Colonic mucosa (tissue), 4 donors: ENCODE data around the gene DZIP1L. TPM values are rescaled to one million over a fixed set of nuclear protein-coding genes. Genes with fewer than 3 reads are reported as not detected.

Source experiments
- DNase-seq: peaks from one replicate; pipeline ENCODE4 v3.0.0-alpha.2; 2020
- H3K27ac ChIP-seq: fragments of 200-600 bp; one replicate; pipeline ENCODE4 v1.8.0; 2021
- H3K27me3 ChIP-seq: fragments of 200-600 bp; one replicate; pipeline ENCODE4 v1.8.0; 2021
- H3K36me3 ChIP-seq: fragments of 200-600 bp; one replicate; pipeline ENCODE4 v1.8.0; 2021
- H3K4me1 ChIP-seq: fragments of 200-600 bp; one replicate; pipeline ENCODE4 v1.8.0; 2021; ENCODE audit warnings: mild to moderate bottlenecking
- H3K4me3 ChIP-seq: fragments of 200-600 bp; one replicate; pipeline ENCODE4 v1.8.0; 2021
- H3K9ac ChIP-seq, 2 donors: one replicate each; pipeline ENCODE4 v1.7.0; 2013; ENCODE audit warnings: control low read depth in 2 of 2, low read depth in 2 of 2, low read length in 2 of 2
- H3K9me3 ChIP-seq: fragments of 200-600 bp; one replicate; pipeline ENCODE4 v1.8.0; 2021
- CTCF ChIP-seq: fragments of 200-600 bp; IDR thresholded peaks from one replicate; pipeline ENCODE4 v1.8.0; 2022; ENCODE audit warnings: antibody characterized with exemption, mild to moderate bottlenecking
- intact Hi-C: fragments of 100-400 bp; cut with DNase I; formaldehyde crosslinking; loops from one replicate; pipeline ENCODE4 v1.14.1; 2022
- total RNA-seq, 2 donors: library from RNA; stranded (reverse); fragmentation: NEBNext Ultra II Directional in 1 of 2; extraction: Animal tissue kit (Norgen Biotek cat#: 25700) in 1 of 2; gene quantifications; one replicate each; pipeline ENCODE4 v1.2.1, GENCODE V29; 2021
- donor health status: healthy.
- donor health status: DM: no; HTN: no; CAD: no.
- donor health status: DM: no; HTN: no; CAD: no.

Gene DZIP1L
- total RNA-seq, 2 donors from 2014 or later: 0.69 to 0.89 TPM

DNA sequence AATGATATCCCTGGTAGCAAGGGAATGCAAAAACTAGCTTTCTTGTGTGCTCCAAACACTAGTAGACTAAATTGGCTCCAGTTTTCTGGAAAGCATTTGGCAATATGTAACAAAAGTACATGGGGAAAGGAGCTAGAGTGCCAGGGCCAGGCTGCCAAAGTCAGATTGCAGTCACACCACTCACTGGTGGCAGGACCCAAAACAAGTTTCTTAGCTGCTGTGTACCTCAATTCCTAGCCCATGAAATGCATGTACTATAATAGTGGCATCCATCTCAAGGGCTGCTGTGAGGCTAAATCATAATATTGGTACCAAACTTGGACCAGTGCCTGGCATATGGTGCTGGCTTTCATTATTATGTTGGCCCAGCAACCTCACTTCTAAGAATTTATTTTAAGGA, 56.1 kb downstream of the DZIP1L start:
- Histone ChIP-seq H3K4me1 (no peaks in the 10 kb centered on the region), H3K9me3 (no peaks in the 10 kb centered on the region), H3K36me3 (no peaks in the 10 kb centered on the region), H3K4me3 (no peak overlapping the region), H3K27me3 (no peaks in the 10 kb centered on the region), H3K27ac (no peak overlapping the region), H3K9ac (no peak overlapping the region)
- TF ChIP-seq CTCF: no peak
- no peak for DNase-seq
- intact Hi-C loops: loop anchor here (10.0 kb wide), 1 partner anchor 954 kb away; no protein-coding TSS in a partner anchor

DNA sequence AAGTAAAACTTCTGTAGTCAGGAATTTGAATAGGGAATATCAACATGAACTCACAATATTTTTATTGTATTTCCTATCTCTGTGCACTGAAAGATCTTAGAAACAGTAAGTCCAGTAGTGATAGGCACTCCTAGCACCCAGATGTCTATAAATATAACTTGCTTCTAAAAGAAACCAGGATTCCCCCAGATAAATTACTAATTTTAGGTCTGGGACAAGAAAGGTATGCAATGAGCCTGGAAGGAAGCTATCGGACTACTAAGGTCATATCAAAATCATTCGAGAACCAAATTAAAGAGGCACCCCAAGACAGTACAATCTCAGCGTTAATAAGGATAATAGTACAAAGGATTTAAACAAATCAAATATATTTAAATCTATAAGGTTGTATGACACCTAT, 58.0 kb downstream of the DZIP1L start:
- Histone ChIP-seq H3K27me3 (no peaks in the 10 kb centered on the region), H3K27ac (no peak overlapping the region), H3K4me3 (no peak overlapping the region), H3K36me3 (no peaks in the 10 kb centered on the region), H3K4me1 (no peaks in the 10 kb centered on the region), H3K9me3 (no peaks in the 10 kb centered on the region), H3K9ac (no peak overlapping the region)
- no peak for DNase-seq
- no peak for TF ChIP-seq CTCF
- intact Hi-C loops: loop anchor here (10.0 kb wide), 1 partner anchor 953 kb away; no protein-coding TSS in a partner anchor

- Histone ChIP-seq H3K36me3 (no peaks in the 10 kb centered on the region), H3K4me3 (no peak overlapping the region), H3K9me3 (no peaks in the 10 kb centered on the region), H3K9ac (no peak overlapping the region), H3K27me3 (no peaks in the 10 kb centered on the region), H3K27ac (no peak overlapping the region), H3K4me1 (no peaks in the 10 kb centered on the region)
- intact Hi-C loops: loop anchor here (10.0 kb wide), 1 partner anchor 949 kb away; no protein-coding TSS in a partner anchor
- TF ChIP-seq CTCF: no peak
- no peak for DNase-seq
Measured at GRCh38 chr3:138054057-138054456, 61.4 kb downstream of the DZIP1L start.

DNA sequence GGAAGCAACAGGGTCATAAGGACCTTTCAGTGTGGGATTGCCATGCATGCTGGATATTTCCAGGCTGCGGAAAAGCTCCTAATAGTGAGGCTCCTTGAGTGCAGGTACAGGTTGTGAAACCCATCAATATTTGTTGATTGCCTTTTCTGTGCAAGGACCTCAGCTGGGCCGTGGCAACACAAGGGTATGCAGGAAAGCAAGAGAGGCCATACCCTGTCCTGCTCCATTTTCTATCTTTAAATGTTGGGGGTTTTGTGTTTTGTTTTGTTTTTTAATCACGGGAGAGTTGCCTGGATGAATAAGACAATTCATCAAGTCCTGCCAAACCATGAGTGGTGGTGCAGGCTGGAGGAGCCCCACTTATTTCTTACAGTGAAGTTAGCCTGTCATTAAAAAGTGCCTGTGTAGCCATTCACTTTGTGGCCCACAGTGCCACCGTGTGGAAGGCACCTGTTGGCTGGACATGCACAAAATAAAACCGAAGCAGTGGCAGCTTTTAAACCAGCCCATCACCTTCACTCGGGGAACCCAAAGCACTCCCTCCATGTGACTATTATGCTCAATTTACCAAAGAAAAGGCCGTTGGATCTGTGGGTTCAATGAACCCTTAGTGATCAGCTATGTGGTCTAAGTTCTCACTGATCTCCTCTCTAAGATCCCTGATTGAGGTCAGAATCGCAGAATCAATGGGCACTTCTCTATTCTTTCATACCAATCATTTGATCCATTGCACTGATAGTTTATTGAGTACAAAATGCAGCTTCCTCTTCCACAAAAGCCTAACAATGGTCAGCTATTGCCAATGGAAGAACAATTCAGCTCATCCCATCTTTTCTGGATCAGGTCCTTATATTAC, 63.2 kb downstream of the DZIP1L start:
- peak; percentile 30 for DNase-seq
- Histone ChIP-seq H3K36me3 (no peaks in the 10 kb centered on the region), H3K9me3 (no peaks in the 10 kb centered on the region), H3K9ac (no peak overlapping the region), H3K27ac (no peak overlapping the region), H3K4me1 (no peaks in the 10 kb centered on the region), H3K4me3 (no peak overlapping the region), H3K27me3 (no peaks in the 10 kb centered on the region)
- peak; percentile 27 for TF ChIP-seq CTCF
- intact Hi-C loops: loop anchor here (10.0 kb wide), 1 partner anchor 947 kb away; no protein-coding TSS in a partner anchor

- no peak for DNase-seq
- Histone ChIP-seq H3K9me3 (no peaks in the 10 kb centered on the region), H3K27me3 (no peaks in the 10 kb centered on the region), H3K4me1 (no peaks in the 10 kb centered on the region), H3K4me3 (no peak overlapping the region), H3K27ac (no peak overlapping the region), H3K36me3 (no peaks in the 10 kb centered on the region), H3K9ac (no peak overlapping the region)
- intact Hi-C loops: no loop called here
- no peak for TF ChIP-seq CTCF
Measured at GRCh38 chr3:138049157-138049919, 66.1 kb downstream of the DZIP1L start.
